Right atrium auricular region (tissue), 2 donors: Measurements from ENCODE around the gene PTGER1. TPM values are rescaled to one million over a fixed set of nuclear protein-coding genes. Genes with fewer than 3 reads are reported as not detected.

Experiments
- DNase-seq: peaks from one replicate; pipeline ENCODE4 v3.0.0-alpha.2; 2019; ENCODE audit warnings: low spot score
- H3K27ac ChIP-seq, 2 donors: fragments of 200-600 bp; sonication (generic); 1 replicate in 1 of 2; 2 replicates in 1 of 2; pipeline ENCODE4 v1.5.1; 2016 to 2019
- H3K27me3 ChIP-seq, 2 donors: fragments of 200-600 bp; sonication (generic); one replicate each; pipeline versions ENCODE4 v1.5.1 to v1.6.0; 2017 to 2019
- H3K36me3 ChIP-seq: fragments of 200-600 bp; sonication (generic); one replicate; pipeline ENCODE4 v1.5.1; 2016
- H3K4me1 ChIP-seq, 2 donors: fragments of 200-600 bp; sonication (generic); one replicate each; pipeline versions ENCODE4 v1.5.1 to v1.6.0; 2017 to 2019
- H3K4me3 ChIP-seq, 2 donors: fragments of 200-600 bp; sonication (generic); 1 replicate in 1 of 2; 2 replicates in 1 of 2; pipeline ENCODE4 v1.5.1; 2017 to 2019; ENCODE audit warnings: mild to moderate bottlenecking in 1 of 2, moderate library complexity in 1 of 2
- H3K9me3 ChIP-seq, 2 donors: fragments of 200-600 bp; sonication (generic); one replicate each; pipeline ENCODE4 v1.5.1; 2019
- CTCF ChIP-seq, 2 donors: fragments of 200-600 bp; sonication (generic); IDR thresholded peaks; one replicate each; pipeline ENCODE4 v1.5.1; 2019; ENCODE audit warnings: antibody characterized with exemption in 2 of 2
- total RNA-seq, 2 donors: library from RNA; depleted of rRNA; stranded (reverse); fragments of >200 nt; gene quantifications; one replicate each; pipeline ENCODE4 v1.1.0, GENCODE V29; 2016

PTGER1 gene
- total RNA-seq, 2 donors from 2014 or later: not detected

DNA sequence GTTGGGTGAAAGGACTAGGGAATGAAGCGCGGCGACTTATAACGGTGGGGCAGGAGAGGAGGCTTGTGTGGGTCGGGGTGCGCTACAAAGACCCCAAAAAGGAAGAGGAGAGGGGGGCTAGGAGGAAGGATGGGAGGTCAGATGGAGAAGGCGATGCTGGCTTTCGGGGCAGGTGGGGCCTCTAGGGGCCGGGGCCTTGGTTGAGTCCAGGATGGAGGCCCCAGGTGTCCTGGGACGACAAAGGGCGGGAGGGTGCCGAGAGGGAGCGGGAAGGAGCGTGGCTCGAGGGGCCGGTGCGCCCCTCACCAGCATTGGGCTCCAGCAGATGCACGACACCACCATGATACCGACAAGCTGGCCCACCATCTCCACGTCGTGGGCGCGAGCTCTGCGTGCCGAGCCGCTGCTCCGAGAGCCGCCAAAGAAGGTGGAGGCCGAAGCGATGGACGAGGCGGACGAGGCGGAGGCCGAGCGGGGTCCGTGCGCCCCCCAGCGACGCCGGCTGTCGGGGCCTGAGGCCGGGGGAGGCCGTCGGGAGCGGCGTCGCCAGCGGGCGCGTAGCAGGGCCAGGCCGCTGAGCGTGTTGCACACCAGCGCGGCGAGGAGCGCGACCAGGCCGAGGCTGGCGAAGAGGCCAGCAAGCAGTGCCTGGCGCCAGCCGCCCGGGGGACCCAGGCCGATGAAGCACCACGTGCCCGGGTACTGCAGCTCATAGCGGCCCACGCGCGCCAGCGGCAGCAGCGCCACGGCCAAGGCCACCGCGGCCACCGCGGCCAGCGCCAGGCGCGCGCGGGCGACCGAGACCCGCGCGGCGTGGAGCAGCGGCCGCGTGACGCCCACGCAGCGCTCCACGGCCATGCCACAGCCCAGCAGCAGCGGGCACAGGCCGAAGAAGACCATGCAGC lies 1.8 kb downstream of the PTGER1 start:
- Histone ChIP-seq H3K4me3 (peak overlapping the region in 1 of 2 donors; percentile 24), H3K9me3 (no peaks in the 10 kb centered on the region), H3K27me3 (peaks cover 0 to 7% of the 10 kb centered on the region in 2 donors), H3K36me3 (peaks cover 42% of the 10 kb centered on the region), H3K27ac (no peak overlapping the region), H3K4me1 (peaks cover 0 to 61% of the 10 kb centered on the region in 2 donors)
- DNase-seq: no peak
- no peak for TF ChIP-seq CTCF (IDR thresholded peaks at IDR 0.05)

DNA sequence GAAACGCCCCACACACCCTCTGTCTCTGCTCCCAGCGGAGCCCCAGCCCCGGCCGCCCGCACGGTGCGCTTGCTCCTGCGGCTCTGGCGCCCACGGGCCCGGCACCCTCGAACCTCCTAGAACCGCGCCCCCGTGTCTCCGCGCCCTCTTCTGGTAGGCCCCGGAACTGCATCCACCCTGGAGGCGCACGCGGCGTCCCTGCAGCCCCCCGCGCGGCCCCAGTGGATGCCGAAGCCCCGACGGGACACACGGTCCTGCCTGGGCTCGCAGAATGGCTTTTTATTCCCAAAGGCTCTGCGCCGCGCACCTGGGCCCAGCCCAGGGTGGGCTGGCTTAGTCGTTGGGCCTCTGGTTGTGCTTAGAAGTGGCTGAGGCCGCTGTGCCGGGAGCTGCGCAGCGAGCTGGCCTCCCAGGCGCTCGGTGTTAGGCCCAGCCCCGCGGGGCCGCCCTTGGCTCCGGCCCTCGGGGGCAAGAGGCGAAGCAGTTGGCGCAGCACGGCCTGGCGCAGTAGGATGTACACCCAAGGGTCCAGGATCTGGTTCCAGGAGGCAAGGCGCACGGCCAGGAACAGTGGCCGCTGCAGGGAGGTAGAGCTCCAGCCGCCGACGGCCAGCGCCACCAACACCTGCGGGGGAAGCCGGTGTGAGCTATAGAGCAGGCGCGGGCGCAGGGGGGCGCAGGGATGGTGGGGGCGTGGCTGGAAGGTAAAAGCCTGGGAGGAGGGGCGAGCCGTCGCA lies 2.8 kb downstream of the PTGER1 start:
- Histone ChIP-seq H3K4me3 (peak overlapping the region in 1 of 2 donors; percentile 27), H3K4me1 (peaks cover 0 to 52% of the 10 kb centered on the region in 2 donors), H3K27me3 (peaks cover 0 to 7% of the 10 kb centered on the region in 2 donors), H3K27ac (no peak overlapping the region), H3K36me3 (peaks cover 42% of the 10 kb centered on the region), H3K9me3 (no peaks in the 10 kb centered on the region)
- TF ChIP-seq CTCF (IDR thresholded peaks at IDR 0.05): peak; percentile 99
- no peak for DNase-seq

- no peak for TF ChIP-seq CTCF (IDR thresholded peaks at IDR 0.05)
- peaks cover 0 to 45% of the 10 kb centered on the region in 2 donors for H3K4me1 ChIP-seq
- H3K9me3 ChIP-seq: no peaks in the 10 kb centered on the region
- DNase-seq: no peak
- no peak overlapping the region for H3K27ac ChIP-seq
- H3K36me3 ChIP-seq: peaks cover 48% of the 10 kb centered on the region
- H3K4me3 ChIP-seq: no peak overlapping the region
- peaks cover 0 to 7% of the 10 kb centered on the region in 2 donors for H3K27me3 ChIP-seq
Measured at GRCh38 chr19:14471436-14472187, 3.5 kb downstream of the PTGER1 start.

- H3K4me1 ChIP-seq: peaks cover 0 to 34% of the 10 kb centered on the region in 2 donors
- TF ChIP-seq CTCF (IDR thresholded peaks at IDR 0.05): no peak
- no peaks in the 10 kb centered on the region for H3K9me3 ChIP-seq
- no peak for DNase-seq
- peaks cover 62% of the 10 kb centered on the region for H3K36me3 ChIP-seq
- peaks cover 0 to 7% of the 10 kb centered on the region in 2 donors for H3K27me3 ChIP-seq
- no peak overlapping the region for H3K27ac ChIP-seq
- no peak overlapping the region for H3K4me3 ChIP-seq
Measured at GRCh38 chr19:14470031-14470876, 4.9 kb downstream of the PTGER1 start.

DNA sequence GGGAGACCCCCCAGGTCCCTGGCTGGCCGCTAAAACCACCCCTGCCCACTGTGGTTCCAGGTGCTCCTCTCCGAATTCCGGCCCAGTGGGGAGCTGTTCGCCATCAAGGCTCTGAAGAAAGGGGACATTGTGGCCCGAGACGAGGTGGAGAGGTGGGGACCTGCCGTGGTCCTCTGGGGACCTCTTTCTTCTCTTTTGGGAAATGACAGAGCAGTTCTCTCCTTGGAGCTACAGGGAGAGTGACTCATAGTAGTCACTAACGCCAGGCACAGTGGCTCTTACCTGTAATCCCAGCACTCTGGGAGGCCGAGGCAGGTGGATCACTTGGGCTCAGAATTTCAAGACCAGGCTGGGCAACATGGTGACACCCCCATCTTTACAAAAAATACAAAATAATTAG lies 7.3 kb downstream of the PTGER1 start:
- Histone ChIP-seq H3K27ac (no peak overlapping the region), H3K27me3 (no peaks in the 10 kb centered on the region), H3K4me1 (peaks cover 0 to 14% of the 10 kb centered on the region in 2 donors), H3K36me3 (peaks cover 80% of the 10 kb centered on the region), H3K4me3 (no peak overlapping the region), H3K9me3 (no peaks in the 10 kb centered on the region)
- no peak for TF ChIP-seq CTCF (IDR thresholded peaks at IDR 0.05)
- no peak for DNase-seq
